Lower leg skin (tissue), 3 donors: ENCODE data around the gene C14orf132.

ENCODE experiments used
- POLR2A ChIP-seq, 2 donors: fragments of 450-650 bp; IDR thresholded peaks; one replicate each; pipeline ENCODE4 v1.6.1; 2016 to 2017; ENCODE audit warnings: antibody characterized with exemption in 2 of 2, mild to moderate bottlenecking in 1 of 2, moderate library complexity in 1 of 2
- TF ChIP-seq, protein P1 (sequence below), 3 donors: fragments of 450-650 bp; IDR thresholded peaks; one replicate each; pipeline ENCODE4 v1.5.1; 2016; ENCODE audit warnings: antibody characterized with exemption in 3 of 3, mild to moderate bottlenecking in 3 of 3, moderate library complexity in 2 of 3

DNA sequence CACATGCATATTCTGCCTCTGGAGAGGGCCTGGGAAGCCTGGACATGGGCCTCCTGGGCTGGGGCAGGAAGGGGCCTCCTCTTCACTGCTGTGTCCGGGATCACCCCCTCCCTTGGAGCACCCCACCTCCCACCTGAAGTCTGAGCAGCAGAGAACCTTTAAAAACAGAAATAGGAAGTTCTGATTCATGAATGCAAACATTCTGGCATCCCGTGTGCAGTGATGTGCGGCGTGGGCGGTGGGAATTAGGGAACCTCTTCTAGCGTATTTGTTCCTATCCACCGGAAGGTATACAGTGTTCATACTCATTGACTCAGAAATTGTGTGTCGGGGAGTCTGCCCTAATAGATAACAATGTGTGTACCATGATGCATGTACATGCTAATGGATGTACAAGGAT is 46.2 kb downstream of the C14orf132 start:
- TF ChIP-seq, protein P1, sequence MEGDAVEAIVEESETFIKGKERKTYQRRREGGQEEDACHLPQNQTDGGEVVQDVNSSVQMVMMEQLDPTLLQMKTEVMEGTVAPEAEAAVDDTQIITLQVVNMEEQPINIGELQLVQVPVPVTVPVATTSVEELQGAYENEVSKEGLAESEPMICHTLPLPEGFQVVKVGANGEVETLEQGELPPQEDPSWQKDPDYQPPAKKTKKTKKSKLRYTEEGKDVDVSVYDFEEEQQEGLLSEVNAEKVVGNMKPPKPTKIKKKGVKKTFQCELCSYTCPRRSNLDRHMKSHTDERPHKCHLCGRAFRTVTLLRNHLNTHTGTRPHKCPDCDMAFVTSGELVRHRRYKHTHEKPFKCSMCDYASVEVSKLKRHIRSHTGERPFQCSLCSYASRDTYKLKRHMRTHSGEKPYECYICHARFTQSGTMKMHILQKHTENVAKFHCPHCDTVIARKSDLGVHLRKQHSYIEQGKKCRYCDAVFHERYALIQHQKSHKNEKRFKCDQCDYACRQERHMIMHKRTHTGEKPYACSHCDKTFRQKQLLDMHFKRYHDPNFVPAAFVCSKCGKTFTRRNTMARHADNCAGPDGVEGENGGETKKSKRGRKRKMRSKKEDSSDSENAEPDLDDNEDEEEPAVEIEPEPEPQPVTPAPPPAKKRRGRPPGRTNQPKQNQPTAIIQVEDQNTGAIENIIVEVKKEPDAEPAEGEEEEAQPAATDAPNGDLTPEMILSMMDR (IDR thresholded peaks at IDR 0.05), result no peak
- no peak for TF ChIP-seq POLR2A (IDR thresholded peaks at IDR 0.05)
